OCI-LY1 (cell line): ENCODE results near the gene PACS2.

ENCODE experiments used
- EZH2 ChIP-seq: fragments of 200-600 bp; sonication (generic), shearing (Covaris generic); IDR thresholded peaks from 2 replicates; pipeline ENCODE4 v1.8.0; 2017; ENCODE audit warnings: borderline replicate concordance, mixed run types, mild to moderate bottlenecking, antibody characterized with exemption, low read length, moderate library complexity, mixed read lengths
- TF ChIP-seq, protein P1 (sequence below): fragments of 200-600 bp; sonication (generic), shearing (Covaris generic); IDR thresholded peaks from 2 replicates; pipeline ENCODE4 v1.5.1; 2017; ENCODE audit warnings: mild to moderate bottlenecking, antibody characterized with exemption, low read length, moderate library complexity, mixed read lengths

DNA sequence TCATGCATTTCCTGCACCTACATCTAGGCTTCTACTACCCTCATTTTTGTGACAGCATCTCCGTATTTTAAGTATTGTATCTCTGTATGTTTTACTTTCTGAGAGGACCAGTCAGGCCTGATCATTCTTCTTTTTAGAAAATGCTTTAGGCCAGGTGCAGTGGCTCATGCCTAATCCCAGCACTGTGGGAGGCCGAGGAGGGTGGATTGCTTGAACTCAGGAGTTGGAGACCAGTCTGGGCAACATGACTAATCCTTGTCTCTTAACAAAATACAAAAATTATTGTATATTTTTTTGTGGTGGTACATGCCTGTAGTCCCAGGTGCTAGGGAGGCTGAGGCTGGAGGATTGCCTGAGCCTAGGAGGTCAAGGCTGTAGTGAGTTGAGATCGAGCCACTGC, 36.9 kb downstream of the PACS2 start:
- TF ChIP-seq, protein P1, sequence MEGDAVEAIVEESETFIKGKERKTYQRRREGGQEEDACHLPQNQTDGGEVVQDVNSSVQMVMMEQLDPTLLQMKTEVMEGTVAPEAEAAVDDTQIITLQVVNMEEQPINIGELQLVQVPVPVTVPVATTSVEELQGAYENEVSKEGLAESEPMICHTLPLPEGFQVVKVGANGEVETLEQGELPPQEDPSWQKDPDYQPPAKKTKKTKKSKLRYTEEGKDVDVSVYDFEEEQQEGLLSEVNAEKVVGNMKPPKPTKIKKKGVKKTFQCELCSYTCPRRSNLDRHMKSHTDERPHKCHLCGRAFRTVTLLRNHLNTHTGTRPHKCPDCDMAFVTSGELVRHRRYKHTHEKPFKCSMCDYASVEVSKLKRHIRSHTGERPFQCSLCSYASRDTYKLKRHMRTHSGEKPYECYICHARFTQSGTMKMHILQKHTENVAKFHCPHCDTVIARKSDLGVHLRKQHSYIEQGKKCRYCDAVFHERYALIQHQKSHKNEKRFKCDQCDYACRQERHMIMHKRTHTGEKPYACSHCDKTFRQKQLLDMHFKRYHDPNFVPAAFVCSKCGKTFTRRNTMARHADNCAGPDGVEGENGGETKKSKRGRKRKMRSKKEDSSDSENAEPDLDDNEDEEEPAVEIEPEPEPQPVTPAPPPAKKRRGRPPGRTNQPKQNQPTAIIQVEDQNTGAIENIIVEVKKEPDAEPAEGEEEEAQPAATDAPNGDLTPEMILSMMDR: no peak
- no peak for TF ChIP-seq EZH2
